ENCODE data around the gene LRP11. TPM values are rescaled to one million over a fixed set of nuclear protein-coding genes. Genes with fewer than 3 reads are reported as not detected.

The LRP11 gene
- total and polyA plus RNA-seq, 12 donors = 2.6 to 65.1 (median 42.4) TPM

DNA sequence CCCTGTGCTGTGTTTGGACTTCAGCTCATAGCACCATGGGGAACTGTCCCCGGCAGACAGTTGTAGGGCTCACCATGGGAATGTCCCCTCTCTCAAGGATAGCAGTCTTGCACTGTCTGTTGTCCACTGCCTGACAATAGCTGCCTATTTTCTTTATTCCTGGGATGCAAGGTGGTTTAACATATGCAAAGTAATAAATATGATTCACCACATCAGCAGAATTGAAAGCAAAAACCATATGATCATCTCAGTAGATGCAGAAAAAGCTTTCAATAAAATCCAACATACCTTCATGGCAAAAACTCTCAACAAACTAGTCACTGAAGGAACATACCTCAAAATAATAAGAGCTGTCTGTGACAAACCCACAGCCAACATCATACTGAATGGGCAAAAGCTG is 13.5 kb upstream of the LRP11 start:
- Histone ChIP-seq H3K36me3 (replicated peaks in 1 of 2) (no peaks in the 10 kb centered on the region), H3K9me3 (replicated peaks in 1 of 3) (no peaks in the 10 kb centered on the region), H3K4me3 (no peak overlapping the region), H3K27me3 (no peaks in the 10 kb centered on the region), H3K27ac (no peak overlapping the region), H3K4me1 (replicated peaks in 1 of 2) (no peaks in the 10 kb centered on the region)
- DNase-seq = no peak
- intact Hi-C loops (cut with DNase I) = no loop called here
- TF ChIP-seq POLR2A (IDR thresholded peaks at IDR 0.05) = no peak
- TF ChIP-seq, protein P1, sequence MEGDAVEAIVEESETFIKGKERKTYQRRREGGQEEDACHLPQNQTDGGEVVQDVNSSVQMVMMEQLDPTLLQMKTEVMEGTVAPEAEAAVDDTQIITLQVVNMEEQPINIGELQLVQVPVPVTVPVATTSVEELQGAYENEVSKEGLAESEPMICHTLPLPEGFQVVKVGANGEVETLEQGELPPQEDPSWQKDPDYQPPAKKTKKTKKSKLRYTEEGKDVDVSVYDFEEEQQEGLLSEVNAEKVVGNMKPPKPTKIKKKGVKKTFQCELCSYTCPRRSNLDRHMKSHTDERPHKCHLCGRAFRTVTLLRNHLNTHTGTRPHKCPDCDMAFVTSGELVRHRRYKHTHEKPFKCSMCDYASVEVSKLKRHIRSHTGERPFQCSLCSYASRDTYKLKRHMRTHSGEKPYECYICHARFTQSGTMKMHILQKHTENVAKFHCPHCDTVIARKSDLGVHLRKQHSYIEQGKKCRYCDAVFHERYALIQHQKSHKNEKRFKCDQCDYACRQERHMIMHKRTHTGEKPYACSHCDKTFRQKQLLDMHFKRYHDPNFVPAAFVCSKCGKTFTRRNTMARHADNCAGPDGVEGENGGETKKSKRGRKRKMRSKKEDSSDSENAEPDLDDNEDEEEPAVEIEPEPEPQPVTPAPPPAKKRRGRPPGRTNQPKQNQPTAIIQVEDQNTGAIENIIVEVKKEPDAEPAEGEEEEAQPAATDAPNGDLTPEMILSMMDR (IDR thresholded peaks at IDR 0.05) = no peak
- WGBS, 4 donors = 80 to 100% (median 97%) methylated on average over 1 of the region's 1 CpG

DNA sequence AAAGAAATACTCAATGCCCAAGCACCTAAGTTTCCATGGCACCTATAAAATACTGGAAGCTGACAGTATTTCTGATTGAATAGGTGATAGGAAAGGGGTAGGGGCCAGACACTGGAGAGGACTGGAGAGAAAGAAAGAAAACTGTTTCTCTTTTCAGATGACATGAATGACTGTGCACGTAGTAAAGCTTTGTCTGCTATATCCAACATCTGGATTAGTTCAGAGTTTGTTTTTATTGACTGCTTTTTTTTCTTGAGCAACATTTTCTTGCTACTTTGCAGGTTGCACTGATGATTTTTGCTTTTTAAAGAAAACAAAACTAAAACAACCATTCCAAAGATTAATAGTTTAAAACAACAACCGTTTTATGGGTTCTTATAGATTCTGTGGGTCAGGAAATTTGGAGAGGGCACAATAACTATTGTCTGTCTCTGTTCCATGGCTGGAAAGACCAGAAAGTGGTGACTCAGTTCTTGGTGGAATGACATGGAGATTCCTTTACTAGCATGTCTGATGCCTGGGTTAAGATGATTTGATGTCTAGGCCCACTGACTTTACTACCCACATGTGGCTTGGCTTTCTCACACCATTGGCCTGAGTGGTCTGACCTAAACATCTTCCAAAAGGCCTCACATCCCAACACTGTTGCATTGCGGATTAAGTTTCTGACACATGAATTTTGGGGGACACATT is 12.2 kb upstream of the LRP11 start:
- H3K36me3 ChIP-seq (replicated peaks in 1 of 2) = no peaks in the 10 kb centered on the region
- 76 to 85% (median 82%) methylated on average over 3 of the region's 3 CpGs for WGBS, 4 donors
- no peak overlapping the region for H3K4me3 ChIP-seq
- intact Hi-C loops (cut with DNase I) = no loop called here
- TF ChIP-seq, protein P1 (IDR thresholded peaks at IDR 0.05) = no peak
- no peak for TF ChIP-seq POLR2A (IDR thresholded peaks at IDR 0.05)
- H3K27ac ChIP-seq = no peak overlapping the region
- H3K4me1 ChIP-seq (replicated peaks in 1 of 2) = no peaks in the 10 kb centered on the region
- H3K9me3 ChIP-seq (replicated peaks in 1 of 3) = no peaks in the 10 kb centered on the region
- H3K27me3 ChIP-seq = no peaks in the 10 kb centered on the region
- DNase-seq = no peak

DNA sequence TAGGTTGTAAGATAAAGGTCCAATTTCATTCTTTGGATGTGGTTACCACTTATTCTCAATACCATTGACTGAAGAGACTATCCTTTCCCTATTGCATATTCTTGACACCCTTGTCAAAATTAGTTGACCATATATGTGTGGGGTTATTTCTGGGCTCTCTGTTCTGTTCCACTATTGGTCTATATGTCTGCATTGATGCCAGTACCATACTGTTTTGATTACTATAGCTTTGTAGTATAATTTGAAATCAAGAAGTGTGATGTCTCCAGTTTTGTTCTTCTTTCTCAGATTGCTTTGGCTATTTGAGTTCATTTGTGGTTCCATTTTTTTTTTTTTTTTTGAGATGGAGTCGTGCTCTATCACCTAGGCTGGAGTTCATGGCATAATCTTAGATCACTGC is 8.1 kb upstream of the LRP11 start:
- Histone ChIP-seq H3K27ac (no peak overlapping the region), H3K9me3 (replicated peaks in 1 of 3) (no peaks in the 10 kb centered on the region), H3K4me3 (no peak overlapping the region), H3K4me1 (replicated peaks in 1 of 2) (no peaks in the 10 kb centered on the region), H3K27me3 (no peaks in the 10 kb centered on the region), H3K36me3 (replicated peaks in 1 of 2) (no peaks in the 10 kb centered on the region)
- intact Hi-C loops (cut with DNase I) = no loop called here
- TF ChIP-seq, protein P1 (IDR thresholded peaks at IDR 0.05) = no peak
- DNase-seq = no peak
- WGBS, 4 donors = 67 to 93% (median 84%) methylated on average over 1 of the region's 1 CpG

DNA sequence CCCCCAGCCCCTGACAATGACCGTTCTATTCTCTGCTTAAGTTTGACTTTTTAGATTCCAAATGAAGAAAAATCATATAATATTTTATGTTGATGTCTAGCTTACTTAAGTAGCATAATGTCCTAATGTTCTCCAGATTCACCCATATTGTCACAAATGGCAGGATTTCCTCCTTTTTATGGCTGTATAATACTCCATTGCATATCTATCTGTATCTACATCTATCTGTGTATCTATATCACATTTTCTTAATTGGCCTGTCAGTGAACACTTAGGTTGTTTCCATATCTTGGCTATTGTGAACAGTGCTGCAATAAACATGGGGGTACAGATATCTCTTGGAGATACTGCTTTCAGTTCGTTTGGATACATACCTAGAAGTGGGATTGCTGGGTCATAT is 7.0 kb upstream of the LRP11 start:
- intact Hi-C loops (cut with DNase I) = no loop called here
- no peak for DNase-seq
- Histone ChIP-seq H3K36me3 (replicated peaks in 1 of 2) (no peaks in the 10 kb centered on the region), H3K4me3 (no peak overlapping the region), H3K9me3 (replicated peaks in 1 of 3) (no peaks in the 10 kb centered on the region), H3K4me1 (replicated peaks in 1 of 2) (no peaks in the 10 kb centered on the region), H3K27ac (no peak overlapping the region), H3K27me3 (no peaks in the 10 kb centered on the region)
- WGBS, 4 donors = 86 to 97% (median 90%) methylated on average over 2 of the region's 2 CpGs
- no peak for TF ChIP-seq POLR2A (IDR thresholded peaks at IDR 0.05)
- TF ChIP-seq, protein P1 (IDR thresholded peaks at IDR 0.05) = no peak

Measured in adrenal gland (tissue), 12 donors.